ENCODE results near the gene MOB3A.
"Not testable (repeated sequence)": the region's sequence is repeated elsewhere in the genome, so short reads cannot be mapped to it uniquely, and the experiment has no call there.

MOB3A gene

GRCh38 chr19:2044709-2045500, 51.2 kb downstream of the MOB3A start:
- no peak for DNase-seq

GRCh38 chr19:2043961-2044708, 52.0 kb downstream of the MOB3A start:
- no peak for DNase-seq

GRCh38 chr19:2043251-2043641, 52.9 kb downstream of the MOB3A start:
- DNase-seq = no peak

GRCh38 chr19:2042485-2043250, 53.5 kb downstream of the MOB3A start:
- DNase-seq = no peak

GRCh38 chr19:2041683-2042484, 54.2 kb downstream of the MOB3A start:
- DNase-seq = peak; percentile 97

GRCh38 chr19:2041433-2041682, 54.8 kb downstream of the MOB3A start:
- no peak for DNase-seq

GRCh38 chr19:2040647-2041432, 55.3 kb downstream of the MOB3A start:
- no peak for DNase-seq

GRCh38 chr19:2039959-2040646, 56.0 kb downstream of the MOB3A start:
- no peak for DNase-seq

- DNase-seq = no peak
Measured at GRCh38 chr19:2039089-2039958, 56.8 kb downstream of the MOB3A start.

GRCh38 chr19:2038284-2039088, 57.6 kb downstream of the MOB3A start:
- DNase-seq = no peak

GRCh38 chr19:2037651-2038255, 58.4 kb downstream of the MOB3A start:
- no peak for DNase-seq

GRCh38 chr19:2036424-2036823, 59.7 kb downstream of the MOB3A start:
- DNase-seq = no peak

GRCh38 chr19:2035590-2035991, 60.5 kb downstream of the MOB3A start:
- DNase-seq = no peak

GRCh38 chr19:2034729-2035589, 61.2 kb downstream of the MOB3A start:
- peak; percentile 56 for DNase-seq

GRCh38 chr19:2034253-2034652, 61.9 kb downstream of the MOB3A start:
- DNase-seq = not testable (repeated sequence)

GRCh38 chr19:2033825-2034159, 62.3 kb downstream of the MOB3A start:
- DNase-seq = no peak

GRCh38 chr19:2033115-2033824, 62.9 kb downstream of the MOB3A start:
- no peak for DNase-seq

All from right forelimb (tissue), 1 donor.